HepG2 (cell line): Measurements from ENCODE around the gene ESPNL. TPM values are rescaled to one million over a fixed set of nuclear protein-coding genes. Genes with fewer than 3 reads are reported as not detected.

Source experiments
- ARID4A ChIP-seq: sonication (generic); formaldehyde crosslinking; IDR thresholded peaks from 2 replicates; pipeline ENCODE4 v1.5.0; 2020; ENCODE audit warnings: mild to moderate bottlenecking, missing genetic modification reagents, borderline replicate concordance
- MAZ ChIP-seq, 2 experiments: sonication (generic) in 1 of 2; formaldehyde crosslinking in 1 of 2; IDR thresholded peaks; 2 replicates each; pipeline versions ENCODE4 v1.5.0 to v1.6.1; 2012 to 2020; ENCODE audit warnings: low read depth in 2 of 2, mild to moderate bottlenecking in 2 of 2, borderline replicate concordance in 1 of 2, improper control_type of control experiment in 1 of 2, low read length in 1 of 2, missing genetic modification reagents in 1 of 2, moderate library complexity in 1 of 2
- PATZ1 ChIP-seq: sonication (generic); formaldehyde crosslinking; IDR thresholded peaks from 2 replicates; pipeline ENCODE4 v1.4.0; 2020; ENCODE audit warnings: missing genetic modification reagents
- TFDP2 ChIP-seq: sonication (generic); formaldehyde crosslinking; IDR thresholded peaks from 2 replicates; pipeline ENCODE4 v1.4.0; 2020; ENCODE audit warnings: missing genetic modification reagents
- ZNF281 ChIP-seq: sonication (generic); formaldehyde crosslinking; IDR thresholded peaks from 2 replicates; pipeline ENCODE4 v1.4.0; 2020; ENCODE audit warnings: missing genetic modification reagents, borderline replicate concordance
- ZNF501 ChIP-seq: sonication (generic); formaldehyde crosslinking; IDR thresholded peaks from 2 replicates; pipeline ENCODE4 v1.5.1; 2020; ENCODE audit warnings: mild to moderate bottlenecking, moderate library complexity, missing genetic modification reagents
- ZNF597 ChIP-seq: sonication (generic); formaldehyde crosslinking; IDR thresholded peaks from 2 replicates; pipeline ENCODE4 v1.5.0; 2020; ENCODE audit warnings: missing genetic modification reagents
- ZSCAN12 ChIP-seq: sonication (generic); formaldehyde crosslinking; IDR thresholded peaks from 2 replicates; pipeline ENCODE4 v1.9.0; 2021; ENCODE audit warnings: mild to moderate bottlenecking, missing genetic modification reagents
- polyA plus RNA-seq, 8 experiments: library from polyadenylated mRNA; depleted of rRNA in 3 of 8; stranded (reverse) in 7 of 8; unstranded in 1 of 8; fragments of >200 nt; fragmentation: Illumina TruSeq in 4 of 8; extraction: Trizol in 4 of 8; gene quantifications; 2 replicates each; pipeline versions ENCODE4 v1.2.1 to v1.2.3, GENCODE V29; 2011 to 2016; ENCODE audit warnings: low read depth in 4 of 8, missing spikeins in 1 of 8, mixed read lengths in 1 of 8; ENCODE audit not compliant: insufficient read depth in 1 of 8
- total RNA-seq, 5 experiments: library from RNA; depleted of rRNA; stranded (reverse); fragments of >200 nt; fragmentation: Illumina TruSeq; extraction: Trizol; gene quantifications; 2 replicates each; pipeline ENCODE4 v1.2.3, GENCODE V29; 2016; ENCODE audit warnings: low read depth in 1 of 5

The ESPNL gene
- total and polyA plus RNA-seq, 2 of the 13 experiments (the other 11 are each of a cell fraction or from before 2014, with no cell fraction given), result 0.45 to 0.80 TPM

- peak; percentile 38 for TF ChIP-seq ARID4A (CRISPR knock-in tag)
- 0 out of 2 replicates have a peak, but pooled peaks have one; percentile 24 for TF ChIP-seq MAZ (IDR thresholded peaks at IDR 0.05; ENCODE audit: borderline replicate concordance, low read depth, low read length)
- peak; percentile 33; the same call in 1 of the 2 replicates for TF ChIP-seq MAZ (CRISPR knock-in tag; IDR thresholded peaks at IDR 0.05; ENCODE audit: low read depth)
- no peak for TF ChIP-seq ZNF501 (CRISPR knock-in tag)
- TF ChIP-seq ZSCAN12 (CRISPR knock-in tag), result no peak
- TF ChIP-seq ZNF281 (CRISPR knock-in tag), result peak; percentile 79
- peak; percentile 61 for TF ChIP-seq PATZ1 (CRISPR knock-in tag)
- no peak for TF ChIP-seq ZNF597 (CRISPR knock-in tag)
- peak; percentile 89 for TF ChIP-seq TFDP2 (CRISPR knock-in tag)
These were observed 58.5 kb downstream of the ESPNL start, which contains the start of gene ERFE (continued) for GRCh38 chr2:238158509-238159070.
